Activated CD4-positive, alpha-beta memory T cell treated with anti-CD3 and anti-CD28 coated beads for 36 hours (primary cell): ENCODE results near the gene NPHP3. TPM values are rescaled to one million over a fixed set of nuclear protein-coding genes. Genes with fewer than 3 reads are reported as not detected.

Source experiments
- CTCF ChIA-PET: fragments of 350-600 bp; sonication (Branson Sonifier 250); formaldehyde crosslinking; loops from one replicate; lab custom pipeline; 2021; ENCODE audit warnings: antibody characterized with exemption, inconsistent platforms; lab: Charles Lee
- POLR2A ChIA-PET: fragments of 350-600 bp; sonication (Branson Sonifier 250); formaldehyde crosslinking; loops from one replicate; lab custom pipeline; 2021; ENCODE audit warnings: antibody characterized with exemption; lab: Charles Lee
- DNase-seq: peaks from one replicate; pipeline ENCODE4 v3.0.0-alpha.2; 2020
- H3K27ac Mint-ChIP-seq: one replicate; pipeline ENCODE4 v1.8.0; 2021; ENCODE audit warnings: mixed read lengths
- H3K27me3 Mint-ChIP-seq: one replicate; pipeline ENCODE4 v1.8.0; 2021; ENCODE audit warnings: mixed read lengths
- H3K36me3 Mint-ChIP-seq: one replicate; pipeline ENCODE4 v1.8.0; 2021; ENCODE audit warnings: mixed read lengths
- H3K4me1 Mint-ChIP-seq: one replicate; pipeline ENCODE4 v1.8.0; 2021; ENCODE audit warnings: low read depth, mixed read lengths
- H3K4me3 Mint-ChIP-seq: one replicate; pipeline ENCODE4 v1.8.0; 2021; ENCODE audit warnings: mild to moderate bottlenecking, mixed read lengths
- H3K9me3 Mint-ChIP-seq: one replicate; pipeline ENCODE4 v1.8.0; 2021; ENCODE audit warnings: mixed read lengths
- intact Hi-C: fragments of 100-400 bp; cut with micrococcal nuclease; formaldehyde crosslinking; loops from one replicate; pipeline ENCODE4 v1.15.1; 2023
- total RNA-seq, 2 experiments: library from RNA; stranded (reverse); gene quantifications; one replicate each; pipeline ENCODE4 v1.2.3, GENCODE V29; 2021

The NPHP3 gene
- total RNA-seq, 2 experiments from 2014 or later = 13.6 to 16.7 TPM

DNA sequence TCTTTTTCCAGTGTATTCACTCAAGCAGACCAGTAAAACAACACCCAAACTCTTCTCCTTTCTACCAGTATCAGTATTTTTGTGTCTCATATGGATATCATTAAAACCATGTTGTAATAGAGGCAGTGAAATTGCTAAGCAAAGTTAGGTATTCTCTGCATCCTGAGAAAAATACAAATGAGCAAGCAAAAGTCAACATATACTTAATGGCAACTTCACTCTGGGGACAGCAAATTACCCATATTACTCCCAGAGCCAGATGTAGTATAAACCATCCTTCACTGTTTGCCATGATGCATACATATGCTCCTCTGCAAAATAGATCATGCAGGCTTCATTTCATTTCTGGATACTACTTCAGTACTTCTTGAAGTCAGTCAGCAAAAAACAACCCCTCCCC is 40.0 kb downstream of the NPHP3 start:
- H3K9me3 Mint-ChIP-seq = no peaks in the 10 kb centered on the region
- peaks cover 22% of the 10 kb centered on the region for H3K36me3 Mint-ChIP-seq
- no peak overlapping the region for H3K4me3 Mint-ChIP-seq
- intact Hi-C loops = no loop called here
- no peaks in the 10 kb centered on the region for H3K27me3 Mint-ChIP-seq
- H3K27ac Mint-ChIP-seq = no peak overlapping the region
- POLR2A ChIA-PET = no interaction called here
- no peaks in the 10 kb centered on the region for H3K4me1 Mint-ChIP-seq
- no peak for DNase-seq
- CTCF ChIA-PET = interaction anchor here (2.6 kb wide), 1 partner anchor 40 kb away, joined by 6 read pairs; no protein-coding TSS in a partner anchor

DNA sequence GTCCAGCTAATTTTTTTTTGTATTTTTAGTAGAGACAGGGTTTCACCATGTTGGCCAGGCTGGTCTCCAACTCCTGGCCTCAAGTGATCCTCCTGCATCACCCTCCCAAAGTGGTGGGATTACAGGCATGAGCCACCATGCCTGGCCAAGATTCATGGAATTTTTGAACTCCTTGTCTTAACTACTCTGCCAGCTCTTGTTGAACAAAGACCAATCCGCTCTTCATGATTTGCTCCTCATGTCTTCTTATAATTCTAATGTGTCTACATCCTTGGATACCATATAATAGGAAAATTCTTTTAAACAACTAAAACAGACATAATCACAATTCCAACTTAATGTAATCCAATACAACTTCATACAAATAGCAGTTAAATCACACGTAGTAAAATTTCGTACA is 40.8 kb downstream of the NPHP3 start:
- Mint-ChIP-seq H3K9me3 (no peaks in the 10 kb centered on the region), H3K4me1 (no peaks in the 10 kb centered on the region), H3K27ac (no peak overlapping the region), H3K4me3 (no peak overlapping the region), H3K27me3 (no peaks in the 10 kb centered on the region), H3K36me3 (peaks cover 22% of the 10 kb centered on the region)
- intact Hi-C loops = no loop called here
- ChIA-PET CTCF (no interaction called here), POLR2A (no interaction called here)
- no peak for DNase-seq

DNA sequence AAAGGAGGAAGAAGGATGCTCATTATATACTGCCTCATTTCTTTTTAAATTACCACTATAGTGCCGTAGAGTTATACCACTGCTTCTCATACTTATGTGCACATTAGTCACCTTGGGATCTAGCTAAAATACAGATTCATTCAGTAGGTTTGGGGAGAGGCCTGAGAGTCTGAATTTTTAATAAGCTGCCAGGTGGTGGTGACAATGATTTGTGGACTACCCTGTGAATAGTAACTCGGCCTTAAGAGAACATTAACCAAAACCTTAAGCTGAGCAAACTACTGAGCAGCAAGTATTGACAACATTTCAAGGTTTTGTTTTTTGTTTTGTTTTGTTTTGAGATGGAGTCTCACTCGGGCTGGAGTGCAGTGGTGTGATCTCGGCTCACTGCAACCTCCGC is 42.3 kb downstream of the NPHP3 start:
- intact Hi-C loops = no loop called here
- Mint-ChIP-seq H3K4me1 (peaks cover 4% of the 10 kb centered on the region), H3K4me3 (no peak overlapping the region), H3K9me3 (no peaks in the 10 kb centered on the region), H3K27me3 (no peaks in the 10 kb centered on the region), H3K36me3 (peaks cover 23% of the 10 kb centered on the region), H3K27ac (no peak overlapping the region)
- ChIA-PET CTCF (interaction anchor here (1.1 kb wide), 1 partner anchor 38 kb away, joined by 5 read pairs; no protein-coding TSS in a partner anchor), POLR2A (no interaction called here)
- no peak for DNase-seq

DNA sequence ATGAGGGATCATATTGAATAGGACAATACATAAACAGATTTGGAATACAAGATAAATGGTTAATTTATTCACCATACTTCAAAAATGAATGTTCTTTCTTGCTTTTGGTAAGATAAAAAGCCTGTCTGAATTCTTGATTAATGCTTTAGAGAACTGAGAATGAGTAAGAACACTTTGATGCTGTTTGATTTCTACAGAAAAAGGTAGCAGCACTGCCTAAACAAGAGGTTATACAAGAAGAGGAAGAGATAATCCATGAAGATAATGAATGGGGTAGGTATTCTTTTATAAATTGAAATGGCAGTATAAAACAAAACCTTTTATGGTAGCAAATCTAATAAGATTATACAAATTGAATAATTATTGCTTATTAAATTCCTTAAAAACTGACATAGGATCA is 46.8 kb downstream of the NPHP3 start:
- Mint-ChIP-seq H3K36me3 (peaks cover 22% of the 10 kb centered on the region), H3K4me3 (no peak overlapping the region), H3K9me3 (no peaks in the 10 kb centered on the region), H3K27ac (peak overlapping the region; percentile 16), H3K4me1 (peaks cover 4% of the 10 kb centered on the region), H3K27me3 (no peaks in the 10 kb centered on the region)
- no peak for DNase-seq
- intact Hi-C loops = no loop called here
- CTCF ChIA-PET = no interaction called here
- POLR2A ChIA-PET = no interaction called here

DNA sequence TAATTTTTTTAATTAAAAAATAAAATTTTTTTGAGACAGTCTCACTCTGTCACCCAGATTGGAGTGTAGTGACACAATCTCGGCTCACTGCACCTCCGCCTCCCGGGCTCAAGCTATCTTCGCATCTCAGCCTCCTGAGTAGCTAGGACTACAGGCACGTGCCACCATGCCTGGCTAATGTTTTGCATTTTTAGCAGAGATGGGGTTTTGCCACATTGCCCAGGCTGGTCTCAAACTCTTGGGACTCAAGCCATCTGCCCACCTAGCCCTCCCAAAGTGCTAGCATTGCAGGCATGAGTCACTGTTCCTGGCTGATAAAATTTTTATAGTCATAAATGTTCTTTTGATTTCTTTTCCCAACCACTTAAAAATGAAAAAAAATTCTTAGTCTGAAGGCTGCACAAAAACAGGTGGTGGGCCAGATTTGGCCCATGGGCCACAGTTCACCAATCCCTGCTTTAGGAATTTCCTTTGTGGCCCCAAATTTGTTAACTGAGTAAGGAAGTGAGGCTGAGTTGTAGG is 52.9 kb downstream of the NPHP3 start:
- Mint-ChIP-seq H3K36me3 (peaks cover 12% of the 10 kb centered on the region), H3K27me3 (no peaks in the 10 kb centered on the region), H3K9me3 (no peaks in the 10 kb centered on the region), H3K27ac (peak overlapping the region; percentile 18), H3K4me3 (no peak overlapping the region), H3K4me1 (peaks cover 18% of the 10 kb centered on the region)
- intact Hi-C loops = no loop called here
- ChIA-PET POLR2A (no interaction called here), CTCF (interaction anchor here (1.0 to 1.3 kb wide), 3 partner anchors 8 to 939 kb away, joined by 3 to 4 read pairs (median 3); no protein-coding TSS in a partner anchor)
- DNase-seq = no peak

DNA sequence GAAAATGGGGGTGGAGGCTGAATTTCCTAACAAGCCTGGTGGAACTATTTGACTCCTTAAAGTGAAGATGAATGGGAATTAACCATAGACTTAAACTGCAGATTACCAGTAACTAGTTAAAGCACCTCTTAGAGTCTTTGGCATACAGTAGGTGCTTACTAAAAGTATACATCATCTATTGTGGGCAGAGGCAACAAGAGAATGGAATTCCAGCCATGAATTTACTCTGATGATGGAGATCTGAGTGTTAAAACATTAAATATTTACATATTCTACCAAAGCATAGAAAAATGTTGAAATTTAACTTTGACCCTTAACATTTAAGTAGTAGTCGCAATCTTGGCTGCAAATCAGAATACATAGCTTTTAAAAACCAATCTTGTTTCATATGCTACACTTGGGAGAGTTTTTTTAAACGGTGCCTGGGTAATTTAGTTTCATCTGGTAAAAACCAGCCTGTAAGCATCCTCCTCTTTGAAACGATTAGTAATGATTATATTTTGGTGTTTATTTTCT is 56.9 kb downstream of the NPHP3 start:
- ChIA-PET POLR2A (no interaction called here), CTCF (no interaction called here)
- Mint-ChIP-seq H3K9me3 (no peaks in the 10 kb centered on the region), H3K4me3 (no peak overlapping the region), H3K36me3 (peaks cover 12% of the 10 kb centered on the region), H3K27me3 (no peaks in the 10 kb centered on the region), H3K27ac (no peak overlapping the region), H3K4me1 (peaks cover 39% of the 10 kb centered on the region)
- DNase-seq = no peak
- intact Hi-C loops = no loop called here

DNA sequence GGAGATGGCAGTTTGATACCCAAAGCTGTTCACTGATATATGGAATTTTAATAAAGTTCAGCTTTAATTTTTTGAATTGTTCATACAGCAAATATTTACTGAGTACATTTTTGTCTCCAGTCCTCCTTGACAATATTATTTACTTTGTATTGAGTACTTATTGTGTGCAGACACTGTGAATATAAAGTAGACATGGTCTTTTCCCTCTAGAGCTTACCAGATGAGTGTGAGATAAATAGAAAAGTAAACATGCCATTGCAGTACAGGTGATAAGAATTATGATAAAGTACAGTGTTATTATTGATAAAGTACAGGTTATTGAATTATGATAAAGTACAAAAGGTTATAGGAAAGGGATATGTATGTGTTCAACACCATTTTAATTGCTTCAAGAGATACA is 60.0 kb downstream of the NPHP3 start:
- Mint-ChIP-seq H3K9me3 (no peaks in the 10 kb centered on the region), H3K27ac (no peak overlapping the region), H3K4me3 (no peak overlapping the region), H3K27me3 (no peaks in the 10 kb centered on the region), H3K36me3 (peaks cover 10% of the 10 kb centered on the region), H3K4me1 (peaks cover 45% of the 10 kb centered on the region)
- POLR2A ChIA-PET = no interaction called here
- no peak for DNase-seq
- intact Hi-C loops = loop anchor here (5.0 kb wide), 1 partner anchor 245 kb away; the partner anchor contains the start of gene DNAJC13
- CTCF ChIA-PET = interaction anchor here (0.9 kb wide), 1 partner anchor 20 kb away, joined by 3 read pairs; no protein-coding TSS in a partner anchor

DNA sequence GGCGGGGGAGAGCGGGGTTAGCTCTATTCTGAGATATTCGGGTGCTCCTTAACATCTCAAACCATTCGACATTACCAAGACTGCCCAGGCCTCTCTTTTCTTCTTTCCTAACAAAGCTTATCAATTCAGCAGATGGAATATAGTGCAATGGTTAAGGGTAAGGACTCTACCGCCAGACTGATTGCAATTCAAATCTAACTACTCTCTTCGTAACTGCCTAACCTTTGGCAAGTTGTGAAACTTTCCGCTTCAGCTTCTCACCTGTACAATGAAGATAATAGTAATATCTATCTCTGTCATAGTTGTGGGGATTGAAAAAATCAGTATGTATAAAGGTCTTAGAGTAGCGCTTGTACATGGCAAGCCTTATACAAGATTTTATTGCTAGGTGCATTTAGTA is 61.1 kb downstream of the NPHP3 start:
- H3K27me3 Mint-ChIP-seq = no peaks in the 10 kb centered on the region
- no peaks in the 10 kb centered on the region for H3K9me3 Mint-ChIP-seq
- no peak for DNase-seq
- peak overlapping the region; percentile 88 for H3K27ac Mint-ChIP-seq
- peak overlapping the region; percentile 93 for H3K4me3 Mint-ChIP-seq
- intact Hi-C loops = loop anchor here (5.0 kb wide), 1 partner anchor 244 kb away; the partner anchor contains the start of gene DNAJC13
- H3K4me1 Mint-ChIP-seq = peaks cover 48% of the 10 kb centered on the region
- peaks cover 9% of the 10 kb centered on the region for H3K36me3 Mint-ChIP-seq
- CTCF ChIA-PET = interaction anchor here (0.6 to 1.7 kb wide), 4 partner anchors 9 to 125 kb away, joined by 3 to 9 read pairs (median 4); no protein-coding TSS in a partner anchor
- POLR2A ChIA-PET = interaction anchor here (0.6 to 1.2 kb wide), 5 partner anchors 9 to 1207 kb away, joined by 3 to 5 read pairs (median 3); partner anchors contain the start of gene DNAJC13

DNA sequence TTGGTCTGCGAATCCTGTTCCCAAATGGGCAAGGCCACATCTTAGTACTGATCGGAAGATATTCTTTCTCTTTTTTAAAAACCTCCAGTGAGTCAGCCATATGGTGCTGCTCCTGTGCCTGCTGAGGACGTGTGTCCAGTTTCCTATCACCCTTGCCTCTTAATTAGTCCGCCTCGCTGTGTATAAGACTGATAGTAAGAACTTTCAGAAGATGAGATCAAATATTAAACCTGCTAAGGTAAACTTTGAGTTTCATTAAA is 61.5 kb downstream of the NPHP3 start:
- CTCF ChIA-PET = interaction anchor here (0.6 to 1.7 kb wide), 4 partner anchors 9 to 125 kb away, joined by 3 to 9 read pairs (median 4); no protein-coding TSS in a partner anchor
- intact Hi-C loops = loop anchor here (1.0 to 5.0 kb wide), 3 partner anchors 62 to 913 kb away; partner anchors contain the start of genes CDV3, DNAJC13 and NPHP3

DNA sequence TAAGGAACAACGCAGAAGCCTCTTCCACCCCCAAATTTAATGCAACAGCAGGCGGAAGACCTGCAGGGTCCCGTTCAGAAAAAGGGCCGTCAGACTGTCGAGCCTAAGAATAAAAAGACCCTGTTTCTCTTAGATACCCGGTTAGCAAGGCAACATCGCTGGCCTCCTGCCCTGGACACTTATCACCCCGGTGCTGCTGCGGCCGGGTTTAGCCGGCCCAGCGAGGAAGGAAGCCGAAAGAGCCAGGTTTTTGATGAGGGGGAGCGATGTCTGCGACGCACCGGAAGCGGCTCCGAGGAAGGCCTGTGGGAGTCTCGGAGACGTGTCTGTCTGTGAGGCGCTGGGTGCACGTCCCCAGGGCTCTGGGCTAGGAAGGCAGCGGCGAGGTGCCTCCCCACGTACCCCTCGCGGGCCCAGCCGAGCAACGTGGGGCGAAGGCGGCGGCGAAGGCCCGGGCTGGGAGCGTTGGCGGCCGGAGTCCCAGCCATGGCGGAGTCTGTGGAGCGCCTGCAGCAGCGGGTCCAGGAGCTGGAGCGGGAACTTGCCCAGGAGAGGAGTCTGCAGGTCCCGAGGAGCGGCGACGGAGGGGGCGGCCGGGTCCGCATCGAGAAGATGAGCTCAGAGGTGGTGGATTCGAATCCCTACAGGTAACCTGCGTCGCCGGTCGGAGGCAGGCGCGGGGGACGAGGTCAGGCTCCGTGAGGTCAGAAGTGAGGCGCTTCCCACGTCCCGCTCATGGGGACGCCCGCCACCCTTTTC is 62.0 kb downstream of the NPHP3 start, which contains the start of gene UBA5:
Gene UBA5 (plus strand): TSS at position 278 of the 759 bp plus-strand sequence. CDS start 209 bp downstream, at position 487.
- Mint-ChIP-seq H3K9me3 (no peaks in the 10 kb centered on the region), H3K4me3 (peak within 1 kb of the TSS; percentile 93), H3K4me1 (peaks cover 49% of the 10 kb centered on the region), H3K27ac (peak within 1 kb of the TSS; percentile 88), H3K36me3 (peaks cover 9% of the 10 kb centered on the region), H3K27me3 (no peaks in the 10 kb centered on the region)
- peak; percentile 79 for DNase-seq
- ChIA-PET POLR2A (interaction anchor here (1.1 to 1.2 kb wide), 4 partner anchors 10 to 243 kb away, joined by 3 to 5 read pairs (median 3); partner anchors contain the start of gene DNAJC13), CTCF (interaction anchor here (0.6 to 2.3 kb wide), 7 partner anchors 9 to 124 kb away, joined by 3 to 10 read pairs (median 4); no protein-coding TSS in a partner anchor)
- intact Hi-C loops = loop anchor here (1.0 to 5.0 kb wide), 3 partner anchors 62 to 913 kb away; partner anchors contain the start of genes CDV3, DNAJC13 and NPHP3

More for the DNA sequence above, 61.5 kb downstream of the NPHP3 start:
- Mint-ChIP-seq H3K4me3 (peak overlapping the region; percentile 93), H3K4me1 (peaks cover 48% of the 10 kb centered on the region), H3K27ac (peak overlapping the region; percentile 88), H3K9me3 (no peaks in the 10 kb centered on the region), H3K36me3 (peaks cover 9% of the 10 kb centered on the region), H3K27me3 (no peaks in the 10 kb centered on the region)
- DNase-seq = no peak
- POLR2A ChIA-PET = interaction anchor here (0.6 to 1.2 kb wide), 5 partner anchors 9 to 1207 kb away, joined by 3 to 5 read pairs (median 3); partner anchors contain the start of gene DNAJC13

DNA sequence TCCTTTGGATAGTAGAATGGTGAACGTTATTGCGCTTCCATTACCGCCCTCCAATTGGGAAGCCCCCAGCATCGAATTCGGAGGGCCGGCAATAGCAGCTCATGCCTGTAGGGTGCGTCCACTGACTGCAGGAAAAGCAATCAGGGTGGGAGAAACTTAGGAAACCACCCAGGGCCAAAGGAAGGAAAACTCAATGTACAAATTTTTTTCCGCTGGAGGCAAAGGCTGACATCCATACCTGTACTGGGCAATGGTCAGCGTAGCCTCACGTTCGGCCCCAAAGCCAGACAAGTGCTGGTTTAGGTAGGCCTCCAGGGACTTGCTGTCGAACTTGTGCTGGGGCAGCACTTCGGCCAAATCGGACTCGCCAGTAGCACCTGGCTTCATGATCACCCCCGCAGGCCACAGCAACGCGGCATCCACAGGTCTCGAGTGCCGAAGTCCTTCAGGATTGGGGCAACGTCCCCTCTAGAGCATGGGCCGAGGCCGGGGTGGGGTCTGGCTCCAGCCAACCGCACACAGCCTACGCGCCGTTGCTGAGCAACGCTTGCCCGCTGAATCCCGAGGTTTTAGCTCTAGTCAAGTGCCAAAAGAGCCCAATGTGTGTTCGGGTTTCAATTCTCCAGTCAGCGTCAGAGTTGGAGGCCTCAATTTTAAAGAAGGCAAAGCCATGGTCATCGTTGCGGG is 62.7 kb downstream of the NPHP3 start, which contains the start of gene ACAD11:
Gene ACAD11 (minus strand): TSS at position 445 of the 687 bp plus-strand sequence. CDS start 58 bp downstream, at position 387.
- no peaks in the 10 kb centered on the region for H3K27me3 Mint-ChIP-seq
- CTCF ChIA-PET = interaction anchor here (0.6 to 2.3 kb wide), 4 partner anchors 13 to 59 kb away, joined by 3 to 10 read pairs (median 4); no protein-coding TSS in a partner anchor
- H3K36me3 Mint-ChIP-seq = peaks cover 9% of the 10 kb centered on the region
- peaks cover 44% of the 10 kb centered on the region for H3K4me1 Mint-ChIP-seq
- peak; percentile 58 for DNase-seq
- intact Hi-C loops = loop anchor here (1.0 to 10.0 kb wide), 4 partner anchors 63 to 914 kb away; partner anchors contain the start of genes CDV3, DNAJC13 and NPHP3
- H3K9me3 Mint-ChIP-seq = no peaks in the 10 kb centered on the region
- peak within 1 kb of the TSS; percentile 93 for H3K4me3 Mint-ChIP-seq
- peak within 1 kb of the TSS; percentile 88 for H3K27ac Mint-ChIP-seq
- POLR2A ChIA-PET = no interaction called here
